Keratinocyte (primary cell): ENCODE measurements around the gene LINGO1. TPM values are rescaled to one million over a fixed set of nuclear protein-coding genes. Genes with fewer than 3 reads are reported as not detected.

Experiments used
- DNase-seq: peaks from one replicate; pipeline ENCODE4 v3.0.0-alpha.2; 2011; ENCODE audit warnings: low read depth, missing footprints, low spot score
- FAIRE-seq: peaks from 2 replicates; lab custom pipeline; 2011; peaks lifted over from hg19 to GRCh38; lab: Jason Lieb, UNC
- H2AFZ ChIP-seq: 2 replicates; pipeline ENCODE4 v1.6.0; 2012; ENCODE audit warnings: low read length, control low read depth, inconsistent platforms; ENCODE audit not compliant: control insufficient read depth
- H3K27ac ChIP-seq: 2 replicates; pipeline ENCODE4 v1.5.1; 2011; ENCODE audit warnings: low read length; ENCODE audit not compliant: control insufficient read depth, insufficient read depth
- H3K27me3 ChIP-seq: 3 replicates; pipeline ENCODE4 v1.6.0; 2011; ENCODE audit warnings: low read length; ENCODE audit not compliant: control insufficient read depth, insufficient read depth; ENCODE audit errors: extremely low read depth
- H3K36me3 ChIP-seq, 2 experiments: 2 replicates in 1 of 2; 3 replicates in 1 of 2; pipeline ENCODE4 v1.5.1; 2011; ENCODE audit warnings: low read length in 2 of 2, mild to moderate bottlenecking in 1 of 2; ENCODE audit not compliant: control insufficient read depth in 2 of 2, insufficient read depth in 2 of 2; ENCODE audit errors: extremely low read depth in 1 of 2
- H3K4me1 ChIP-seq: 3 replicates; pipeline ENCODE4 v1.5.1; 2011; ENCODE audit warnings: low read length; ENCODE audit not compliant: control insufficient read depth, insufficient read depth; ENCODE audit errors: extremely low read depth
- H3K4me2 ChIP-seq: 3 replicates; pipeline ENCODE4 v1.6.0; 2011; ENCODE audit warnings: low read depth, low read length; ENCODE audit not compliant: control insufficient read depth, insufficient read depth; ENCODE audit errors: extremely low read depth
- H3K4me3 ChIP-seq, 3 experiments: fragments of 200-600 bp in 1 of 3; sonication (generic) in 1 of 3; 2 replicates in 2 of 3; 3 replicates in 1 of 3; pipeline ENCODE4 v1.5.1; 2011 to 2016; ENCODE audit warnings: low read length in 3 of 3, mild to moderate bottlenecking in 3 of 3, control low read depth in 2 of 3, inconsistent platforms in 1 of 3, low read depth in 1 of 3, mixed read lengths in 1 of 3, mixed run types in 1 of 3, moderate library complexity in 1 of 3; ENCODE audit not compliant: control insufficient read depth in 2 of 3, insufficient read depth in 2 of 3; ENCODE audit errors: extremely low read depth in 1 of 3
- H3K79me2 ChIP-seq: 2 replicates; pipeline ENCODE4 v1.6.0; 2012; ENCODE audit warnings: low read length; ENCODE audit not compliant: control insufficient read depth, insufficient read depth
- H3K9ac ChIP-seq: 3 replicates; pipeline ENCODE4 v1.6.0; 2011; ENCODE audit warnings: low read length; ENCODE audit not compliant: control insufficient read depth, insufficient read depth; ENCODE audit errors: extremely low read depth
- H3K9me1 ChIP-seq: 3 replicates; pipeline ENCODE4 v1.6.0; 2011; ENCODE audit warnings: low read length; ENCODE audit not compliant: control insufficient read depth, insufficient read depth; ENCODE audit errors: extremely low read depth
- H3K9me3 ChIP-seq: 2 replicates; pipeline ENCODE4 v1.5.1; 2012; ENCODE audit warnings: low read depth, low read length; ENCODE audit not compliant: control insufficient read depth
- H4K20me1 ChIP-seq: 3 replicates; pipeline ENCODE4 v1.6.0; 2011; ENCODE audit warnings: low read length; ENCODE audit not compliant: control insufficient read depth, insufficient read depth; ENCODE audit errors: extremely low read depth
- EZH2 ChIP-seq: IDR thresholded peaks from one replicate; pipeline ENCODE4 v1.6.1; 2012; ENCODE audit warnings: inconsistent platforms, mild to moderate bottlenecking, low read length, moderate library complexity
- dilution Hi-C: fragments of 300-500 bp; cut with MboI; formaldehyde crosslinking; loops from one replicate; pipeline ENCODE4 v1.7.0; 2020; ENCODE audit warnings: low sequenced_read_pairs; ENCODE audit not compliant: extremely low pct_ligation_motif_present
- polyA plus RNA-seq, 5 experiments: library from polyadenylated mRNA; depleted of rRNA in 3 of 5; stranded (reverse) in 3 of 5; stranded (forward) in 1 of 5; unstranded in 1 of 5; fragments of >200 nt; gene quantifications; 1 replicate in 1 of 5; 2 replicates in 3 of 5; 3 replicates in 1 of 5; pipeline versions ENCODE4 v1.2.1 to v1.2.3, GENCODE V29; 2011 to 2012; ENCODE audit warnings: missing spikeins in 2 of 5, low read depth in 1 of 5, low replicate concordance in 1 of 5
- TF ChIP-seq, protein P1 (sequence below), 3 experiments: IDR thresholded peaks in 1 of 3; conservative IDR thresholded peaks in 1 of 3; optimal IDR thresholded peaks in 1 of 3; 2 replicates in 2 of 3; 3 replicates in 1 of 3; pipeline versions ENCODE3 to v1.5.1; 2011; ENCODE audit warnings: low read length in 3 of 3, mild to moderate bottlenecking in 3 of 3, moderate library complexity in 2 of 3, control low read depth in 1 of 3, inconsistent platforms in 1 of 3; ENCODE audit not compliant: insufficient read depth in 2 of 3; ENCODE audit errors: extremely low read depth in 1 of 3

The LINGO1 gene
- polyA plus RNA-seq, 1 donor (not counting 4 experiments of a cell fraction or from before 2014, with no cell fraction given) = not detected

DNA sequence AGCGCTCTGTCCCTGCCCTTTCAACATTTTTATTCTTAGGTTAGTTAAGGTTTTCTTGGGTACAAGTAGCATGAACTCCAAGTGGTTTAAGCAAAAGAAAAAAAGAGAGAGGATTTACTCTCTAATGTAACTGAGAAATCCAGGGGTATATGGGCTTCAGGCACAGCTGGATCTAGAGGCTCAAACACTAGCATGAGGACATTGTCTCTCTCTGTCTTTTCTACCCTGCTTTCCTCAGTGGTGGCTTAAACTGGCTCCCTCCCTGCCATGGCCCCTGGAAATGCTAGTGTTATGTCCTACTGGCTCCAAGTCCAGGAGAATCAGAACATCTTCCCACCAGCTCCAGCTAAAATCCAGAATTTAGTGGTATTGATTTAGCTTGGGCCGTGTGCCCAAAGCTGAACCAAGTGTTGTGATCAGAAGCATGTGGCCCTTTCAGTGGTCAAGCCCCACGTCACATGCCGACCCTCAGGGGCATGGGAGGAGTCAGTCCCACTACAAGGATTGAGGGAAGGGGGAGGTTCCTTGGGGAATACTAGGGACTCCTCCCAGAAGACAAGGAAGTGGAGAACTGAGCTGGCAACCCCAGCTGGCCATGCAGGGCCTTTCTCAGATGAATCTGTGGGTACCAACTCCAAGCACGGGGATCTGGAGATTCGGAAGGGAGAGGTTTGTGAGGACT lies 58.0 kb downstream of the LINGO1 start:
- no peak overlapping the region for H3K4me3 ChIP-seq
- peaks cover 12% of the 10 kb centered on the region for H3K27me3 ChIP-seq
- no peaks in the 10 kb centered on the region for H4K20me1 ChIP-seq
- no peaks in the 10 kb centered on the region for H3K4me1 ChIP-seq
- H2AFZ ChIP-seq = no peak overlapping the region
- FAIRE-seq (no peak), DNase-seq (no peak)
- H3K9ac ChIP-seq = no peak overlapping the region
- no peaks in the 10 kb centered on the region for H3K9me3 ChIP-seq
- TF ChIP-seq, protein P1, sequence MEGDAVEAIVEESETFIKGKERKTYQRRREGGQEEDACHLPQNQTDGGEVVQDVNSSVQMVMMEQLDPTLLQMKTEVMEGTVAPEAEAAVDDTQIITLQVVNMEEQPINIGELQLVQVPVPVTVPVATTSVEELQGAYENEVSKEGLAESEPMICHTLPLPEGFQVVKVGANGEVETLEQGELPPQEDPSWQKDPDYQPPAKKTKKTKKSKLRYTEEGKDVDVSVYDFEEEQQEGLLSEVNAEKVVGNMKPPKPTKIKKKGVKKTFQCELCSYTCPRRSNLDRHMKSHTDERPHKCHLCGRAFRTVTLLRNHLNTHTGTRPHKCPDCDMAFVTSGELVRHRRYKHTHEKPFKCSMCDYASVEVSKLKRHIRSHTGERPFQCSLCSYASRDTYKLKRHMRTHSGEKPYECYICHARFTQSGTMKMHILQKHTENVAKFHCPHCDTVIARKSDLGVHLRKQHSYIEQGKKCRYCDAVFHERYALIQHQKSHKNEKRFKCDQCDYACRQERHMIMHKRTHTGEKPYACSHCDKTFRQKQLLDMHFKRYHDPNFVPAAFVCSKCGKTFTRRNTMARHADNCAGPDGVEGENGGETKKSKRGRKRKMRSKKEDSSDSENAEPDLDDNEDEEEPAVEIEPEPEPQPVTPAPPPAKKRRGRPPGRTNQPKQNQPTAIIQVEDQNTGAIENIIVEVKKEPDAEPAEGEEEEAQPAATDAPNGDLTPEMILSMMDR (optimal IDR thresholded peaks at IDR 0.05 in 1 of 3, IDR thresholded peaks at IDR 0.05 in 1 of 3, conservative IDR thresholded peaks at IDR 0.05 in 1 of 3; ENCODE audit: extremely low read depth in 1 of 3, insufficient read depth in 2 of 3, low read length in 3 of 3) = no peak
- no peak for TF ChIP-seq EZH2
- no peak overlapping the region for H3K4me2 ChIP-seq
- dilution Hi-C loops = no loop called here
- H3K36me3 ChIP-seq = no peaks in the 10 kb centered on the region
- no peaks in the 10 kb centered on the region for H3K79me2 ChIP-seq
- H3K9me1 ChIP-seq = no peaks in the 10 kb centered on the region
- no peak overlapping the region for H3K27ac ChIP-seq

DNA sequence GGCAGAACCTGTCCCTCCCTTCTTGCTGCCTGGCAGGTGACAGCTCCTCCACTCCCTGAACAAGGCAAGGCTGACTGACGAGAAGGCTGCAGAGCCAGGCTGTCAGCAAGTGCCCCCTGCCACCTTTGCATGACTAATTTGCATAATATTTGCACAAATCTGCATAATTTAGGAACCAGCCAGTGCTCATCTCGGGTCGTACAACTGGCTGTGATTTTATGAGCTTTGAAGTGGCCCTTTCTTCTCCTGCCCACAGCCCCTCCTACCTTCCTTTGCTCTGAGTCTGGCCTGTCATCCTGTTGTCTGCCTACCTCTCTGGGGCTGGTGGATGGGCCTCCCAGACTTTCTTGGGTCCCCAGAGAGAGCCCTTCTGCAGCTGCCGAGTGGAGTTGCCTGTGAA lies 58.9 kb downstream of the LINGO1 start:
- dilution Hi-C loops = no loop called here
- Histone ChIP-seq H3K9me1 (no peaks in the 10 kb centered on the region), H3K36me3 (no peaks in the 10 kb centered on the region), H2AFZ (no peak overlapping the region), H4K20me1 (no peaks in the 10 kb centered on the region), H3K9me3 (no peaks in the 10 kb centered on the region), H3K9ac (no peak overlapping the region), H3K79me2 (no peaks in the 10 kb centered on the region), H3K27me3 (peaks cover 19% of the 10 kb centered on the region), H3K4me2 (no peak overlapping the region), H3K27ac (no peak overlapping the region), H3K4me3 (no peak overlapping the region), H3K4me1 (no peaks in the 10 kb centered on the region)
- no peak for FAIRE-seq
- no peak for TF ChIP-seq EZH2
- TF ChIP-seq, protein P1 (optimal IDR thresholded peaks at IDR 0.05 in 1 of 3, IDR thresholded peaks at IDR 0.05 in 1 of 3, conservative IDR thresholded peaks at IDR 0.05 in 1 of 3; ENCODE audit: extremely low read depth in 1 of 3, insufficient read depth in 2 of 3, low read length in 3 of 3) = no peak
- no peak for DNase-seq
